ENCODE results near the gene ZNF264.

The ZNF264 gene

GRCh38 chr19:57191141-57192076 is at the start of gene ZNF264:
ZNF264 (plus strand) TSS chr19:57191500; CDS start chr19:57191914, 414 bp downstream.
- H3K4me3 ChIP-seq (ENCODE audit: low read depth, low read length) = peak within 1 kb of the TSS; percentile 97
- peak within 1 kb of the TSS; percentile 46; the same call in 1 of the 2 replicates for H3K27ac ChIP-seq (ENCODE audit: low read depth, low read length)
- H3K9me3 ChIP-seq (ENCODE audit: control insufficient read depth, insufficient read depth, low read depth, low read length) = peaks cover 35% of the 10 kb centered on the region
- no peaks in the 10 kb centered on the region for H3K27me3 ChIP-seq (ENCODE audit: control insufficient read depth, insufficient read depth, low read length)
- H3K36me3 ChIP-seq (ENCODE audit: control insufficient read depth, insufficient read depth, low read length) = peaks cover 35% of the 10 kb centered on the region
- H3K4me1 ChIP-seq (ENCODE audit: control insufficient read depth, insufficient read depth, low read length) = peaks cover 8% of the 10 kb centered on the region
- peak within 1 kb of the TSS; percentile 87 for H3K9ac ChIP-seq (ENCODE audit: low read length)

DNA sequence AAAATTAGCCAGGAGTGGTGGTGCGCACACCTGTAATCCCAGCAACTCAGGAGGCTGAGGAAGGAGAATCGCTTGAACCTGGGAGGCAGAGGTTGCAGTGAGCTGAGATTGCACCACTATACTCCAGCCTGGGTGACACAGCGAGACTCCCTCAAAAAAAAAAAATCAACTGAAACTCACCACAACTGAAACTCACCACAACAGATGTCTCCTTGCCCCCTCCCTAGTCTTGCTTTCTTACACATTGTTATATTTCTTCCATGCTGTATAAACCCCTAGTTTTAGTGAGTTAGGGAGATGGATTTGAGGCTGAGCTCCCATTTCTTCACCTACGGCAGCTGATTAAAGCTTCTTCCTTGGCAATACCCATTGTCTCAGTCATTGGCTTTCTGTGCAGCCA is 49.6 kb upstream of the ZNF264 start:
- Histone ChIP-seq H3K9ac (ENCODE audit: low read length) (no peak overlapping the region), H3K27me3 (ENCODE audit: control insufficient read depth, insufficient read depth, low read length) (peaks cover 3% of the 10 kb centered on the region; the same call in 1 of the 2 replicates), H3K4me1 (ENCODE audit: control insufficient read depth, insufficient read depth, low read length) (no peaks in the 10 kb centered on the region), H3K27ac (ENCODE audit: low read depth, low read length) (no peak overlapping the region), H3K4me3 (ENCODE audit: low read depth, low read length) (no peak overlapping the region), H3K36me3 (ENCODE audit: control insufficient read depth, insufficient read depth, low read length) (no peaks in the 10 kb centered on the region), H3K9me3 (ENCODE audit: control insufficient read depth, insufficient read depth, low read depth, low read length) (peaks cover 26% of the 10 kb centered on the region)

DNA sequence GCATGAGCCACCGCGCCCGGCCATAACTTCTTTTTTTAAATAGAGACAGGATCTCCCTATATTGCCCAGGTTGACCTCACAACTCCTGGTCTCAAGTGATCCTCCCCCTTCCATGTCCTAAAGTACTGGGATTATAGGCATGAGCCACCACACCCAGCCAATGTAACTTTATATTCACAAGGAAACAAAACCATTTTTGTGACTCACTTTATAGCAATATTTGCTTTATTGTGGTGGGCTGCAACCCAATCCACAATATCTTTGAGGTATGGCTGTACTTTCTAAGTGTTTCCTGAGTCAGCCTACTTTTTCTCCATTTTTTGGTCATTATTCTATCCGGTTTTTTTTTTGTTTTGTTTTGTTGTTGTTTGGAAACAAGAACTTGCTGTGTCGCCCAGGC is 38.4 kb upstream of the ZNF264 start:
- H3K4me3 ChIP-seq (ENCODE audit: low read depth, low read length) = no peak overlapping the region
- no peaks in the 10 kb centered on the region for H3K36me3 ChIP-seq (ENCODE audit: control insufficient read depth, insufficient read depth, low read length)
- H3K4me1 ChIP-seq (ENCODE audit: control insufficient read depth, insufficient read depth, low read length) = no peaks in the 10 kb centered on the region
- no peak overlapping the region for H3K27ac ChIP-seq (ENCODE audit: low read depth, low read length)
- H3K9me3 ChIP-seq (ENCODE audit: control insufficient read depth, insufficient read depth, low read depth, low read length) = peaks cover 26% of the 10 kb centered on the region; the same call in 1 of the 2 replicates
- H3K9ac ChIP-seq (ENCODE audit: low read length) = no peak overlapping the region
- no peaks in the 10 kb centered on the region; the same call in 1 of the 2 replicates for H3K27me3 ChIP-seq (ENCODE audit: control insufficient read depth, insufficient read depth, low read length)

DNA sequence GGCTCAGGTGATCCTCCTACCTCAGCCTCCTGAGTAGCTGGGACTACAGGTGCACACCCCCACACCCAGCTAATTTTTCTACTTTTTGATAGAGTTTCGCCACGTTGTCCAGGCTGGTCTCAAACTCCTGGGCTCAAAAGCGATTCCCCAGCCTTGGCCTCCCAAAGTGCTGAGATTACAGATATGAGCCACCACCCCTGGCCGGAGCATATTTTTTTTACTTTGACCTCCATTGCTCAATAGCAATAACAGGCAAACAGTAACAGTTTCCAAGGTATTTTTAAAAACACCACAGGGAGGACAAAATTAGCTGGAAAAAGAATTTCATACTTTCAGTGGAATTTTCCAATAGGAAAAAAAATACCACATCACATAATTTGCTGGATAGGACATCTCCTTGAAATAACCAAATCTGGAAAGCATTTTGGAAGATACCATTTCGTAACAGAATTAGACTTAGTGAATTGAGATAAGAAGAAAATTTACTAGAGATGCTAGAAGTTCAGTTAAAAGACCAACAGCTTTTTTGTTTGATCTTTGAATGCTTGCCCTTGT is 29.2 kb upstream of the ZNF264 start:
- Histone ChIP-seq H3K9me3 (ENCODE audit: control insufficient read depth, insufficient read depth, low read depth, low read length) (peaks cover 19% of the 10 kb centered on the region; the same call in 1 of the 2 replicates), H3K4me1 (ENCODE audit: control insufficient read depth, insufficient read depth, low read length) (no peaks in the 10 kb centered on the region), H3K4me3 (ENCODE audit: low read depth, low read length) (no peak overlapping the region), H3K27ac (ENCODE audit: low read depth, low read length) (no peak overlapping the region), H3K27me3 (ENCODE audit: control insufficient read depth, insufficient read depth, low read length) (no peaks in the 10 kb centered on the region; the same call in 1 of the 2 replicates), H3K36me3 (ENCODE audit: control insufficient read depth, insufficient read depth, low read length) (no peaks in the 10 kb centered on the region), H3K9ac (ENCODE audit: low read length) (no peak overlapping the region)

DNA sequence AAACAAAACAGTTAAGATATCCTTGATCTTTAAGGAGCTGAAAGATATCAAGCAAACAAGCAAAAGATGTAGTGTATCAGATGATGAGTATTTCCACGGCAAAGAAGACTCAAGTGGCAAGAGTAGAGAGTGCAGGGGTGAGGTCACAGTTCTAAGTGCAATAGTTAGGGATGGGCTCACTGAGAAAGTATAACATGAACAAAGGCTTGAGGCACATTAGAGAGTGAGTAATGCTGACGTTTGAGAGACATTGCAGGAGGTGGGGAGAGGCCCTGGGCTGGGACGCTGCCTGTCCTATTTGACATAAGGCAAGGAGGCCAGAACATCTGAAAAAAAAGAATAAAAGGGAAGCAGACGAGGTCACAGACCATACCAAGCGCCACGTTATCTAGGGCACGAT is 25.5 kb upstream of the ZNF264 start:
- Histone ChIP-seq H3K9ac (ENCODE audit: low read length) (no peak overlapping the region), H3K4me1 (ENCODE audit: control insufficient read depth, insufficient read depth, low read length) (no peaks in the 10 kb centered on the region), H3K27me3 (ENCODE audit: control insufficient read depth, insufficient read depth, low read length) (no peaks in the 10 kb centered on the region; the same call in 1 of the 2 replicates), H3K36me3 (ENCODE audit: control insufficient read depth, insufficient read depth, low read length) (no peaks in the 10 kb centered on the region), H3K27ac (ENCODE audit: low read depth, low read length) (no peak overlapping the region), H3K4me3 (ENCODE audit: low read depth, low read length) (no peak overlapping the region), H3K9me3 (ENCODE audit: control insufficient read depth, insufficient read depth, low read depth, low read length) (peaks cover 8% of the 10 kb centered on the region; the same call in 1 of the 2 replicates)

DNA sequence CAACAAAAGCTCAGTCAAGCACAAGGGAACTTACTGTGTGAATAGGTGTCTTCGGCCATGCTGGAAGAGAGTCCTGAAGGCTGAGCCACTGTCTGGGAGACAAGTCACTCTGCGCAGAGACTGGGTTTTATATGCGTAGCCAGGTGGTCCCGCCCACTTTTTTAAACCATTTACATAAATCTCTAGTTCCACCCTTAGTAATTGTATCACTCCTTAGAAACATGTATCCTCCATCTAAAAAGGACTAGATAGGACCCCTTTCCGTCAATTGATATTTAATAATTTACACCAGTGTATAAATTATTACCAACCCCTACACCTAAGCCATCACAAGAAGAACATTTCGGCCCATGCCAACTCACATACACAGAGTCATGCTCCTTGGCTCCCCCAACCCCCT is 23.9 kb upstream of the ZNF264 start, which contains the start of gene DUXA:
Gene DUXA (minus strand): TSS at position 101 of the 400 bp plus-strand sequence. CDS start 42 bp downstream, at position 59.
- Histone ChIP-seq H3K27me3 (ENCODE audit: control insufficient read depth, insufficient read depth, low read length) (no peaks in the 10 kb centered on the region; the same call in 1 of the 2 replicates), H3K27ac (ENCODE audit: low read depth, low read length) (no peak within 1 kb of the TSS), H3K9me3 (ENCODE audit: control insufficient read depth, insufficient read depth, low read depth, low read length) (peaks cover 8% of the 10 kb centered on the region; the same call in 1 of the 2 replicates), H3K9ac (ENCODE audit: low read length) (no peak within 1 kb of the TSS), H3K4me1 (ENCODE audit: control insufficient read depth, insufficient read depth, low read length) (peaks cover 4% of the 10 kb centered on the region; the same call in 1 of the 2 replicates), H3K36me3 (ENCODE audit: control insufficient read depth, insufficient read depth, low read length) (no peaks in the 10 kb centered on the region), H3K4me3 (ENCODE audit: low read depth, low read length) (no peak within 1 kb of the TSS)

DNA sequence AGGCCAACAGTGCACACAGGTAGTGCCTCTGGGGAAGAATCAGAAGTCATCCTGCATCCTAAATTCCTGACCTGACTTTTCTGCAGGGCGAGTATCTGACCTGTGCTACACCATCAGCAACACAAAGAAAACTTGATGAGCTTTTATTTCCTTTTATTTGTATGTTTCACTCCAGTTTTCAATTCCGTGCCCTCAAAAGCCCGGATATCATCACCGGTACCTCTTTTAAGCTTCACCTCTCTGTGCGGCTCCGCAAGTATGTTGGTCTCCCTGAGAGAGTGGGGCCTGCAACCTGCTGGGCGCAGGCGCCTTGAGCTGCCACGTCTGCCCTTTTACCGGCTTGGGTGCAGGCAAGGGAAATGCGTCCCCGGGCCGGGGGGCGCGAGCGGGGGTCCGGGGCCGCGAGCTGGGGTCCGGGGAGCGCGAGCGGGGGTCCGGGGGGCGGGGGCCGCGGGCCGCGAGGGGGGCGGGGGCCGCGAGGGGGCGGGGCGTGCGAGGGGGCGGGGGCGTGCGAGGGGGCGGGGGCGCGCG is 19.7 kb upstream of the ZNF264 start:
- Histone ChIP-seq H3K4me3 (ENCODE audit: low read depth, low read length) (peak overlapping the region; percentile 55), H3K27ac (ENCODE audit: low read depth, low read length) (no peak overlapping the region), H3K4me1 (ENCODE audit: control insufficient read depth, insufficient read depth, low read length) (peaks cover 4% of the 10 kb centered on the region; the same call in 1 of the 2 replicates), H3K9ac (ENCODE audit: low read length) (no peak overlapping the region), H3K9me3 (ENCODE audit: control insufficient read depth, insufficient read depth, low read depth, low read length) (peaks cover 15% of the 10 kb centered on the region; the same call in 1 of the 2 replicates), H3K36me3 (ENCODE audit: control insufficient read depth, insufficient read depth, low read length) (no peaks in the 10 kb centered on the region), H3K27me3 (ENCODE audit: control insufficient read depth, insufficient read depth, low read length) (no peaks in the 10 kb centered on the region; the same call in 1 of the 2 replicates)

DNA sequence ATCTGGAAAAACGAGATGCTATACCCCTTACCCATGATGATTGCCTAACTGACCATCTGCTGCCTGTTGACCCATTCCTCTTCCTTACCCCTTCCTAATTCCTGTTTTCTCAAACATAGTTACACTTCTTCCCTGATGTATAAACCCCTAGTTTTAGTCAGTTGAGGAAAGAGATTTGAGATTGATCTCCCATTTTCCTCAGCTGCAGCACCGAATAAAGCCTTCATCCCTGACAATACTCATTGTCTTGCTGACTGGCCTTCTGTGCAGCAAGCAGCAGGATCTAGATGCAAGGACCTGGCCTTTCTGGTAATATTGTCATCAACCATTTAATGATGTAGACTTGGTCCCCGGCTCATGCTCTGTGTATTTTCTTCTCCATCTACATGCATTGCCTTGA is 999 bp upstream of the ZNF264 start:
- peak overlapping the region; percentile 97 for H3K4me3 ChIP-seq (ENCODE audit: low read depth, low read length)

GRCh38 chr19:57192077-57192420 is 749 bp downstream of the ZNF264 start:
- Histone ChIP-seq H3K27me3 (ENCODE audit: control insufficient read depth, insufficient read depth, low read length) (no peaks in the 10 kb centered on the region), H3K9ac (ENCODE audit: low read length) (peak overlapping the region; percentile 87), H3K36me3 (ENCODE audit: control insufficient read depth, insufficient read depth, low read length) (peaks cover 42% of the 10 kb centered on the region), H3K4me1 (ENCODE audit: control insufficient read depth, insufficient read depth, low read length) (peaks cover 8% of the 10 kb centered on the region), H3K27ac (ENCODE audit: low read depth, low read length) (no peak overlapping the region), H3K4me3 (ENCODE audit: low read depth, low read length) (peak overlapping the region; percentile 97), H3K9me3 (ENCODE audit: control insufficient read depth, insufficient read depth, low read depth, low read length) (peaks cover 30% of the 10 kb centered on the region)

More for the DNA sequence above, 999 bp upstream of the ZNF264 start:
- peaks cover 38% of the 10 kb centered on the region for H3K9me3 ChIP-seq (ENCODE audit: control insufficient read depth, insufficient read depth, low read depth, low read length)
- H3K9ac ChIP-seq (ENCODE audit: low read length) = no peak overlapping the region
- H3K27ac ChIP-seq (ENCODE audit: low read depth, low read length) = no peak overlapping the region
- no peaks in the 10 kb centered on the region for H3K27me3 ChIP-seq (ENCODE audit: control insufficient read depth, insufficient read depth, low read length)
- H3K4me1 ChIP-seq (ENCODE audit: control insufficient read depth, insufficient read depth, low read length) = peaks cover 8% of the 10 kb centered on the region
- peaks cover 25% of the 10 kb centered on the region for H3K36me3 ChIP-seq (ENCODE audit: control insufficient read depth, insufficient read depth, low read length)

DNA sequence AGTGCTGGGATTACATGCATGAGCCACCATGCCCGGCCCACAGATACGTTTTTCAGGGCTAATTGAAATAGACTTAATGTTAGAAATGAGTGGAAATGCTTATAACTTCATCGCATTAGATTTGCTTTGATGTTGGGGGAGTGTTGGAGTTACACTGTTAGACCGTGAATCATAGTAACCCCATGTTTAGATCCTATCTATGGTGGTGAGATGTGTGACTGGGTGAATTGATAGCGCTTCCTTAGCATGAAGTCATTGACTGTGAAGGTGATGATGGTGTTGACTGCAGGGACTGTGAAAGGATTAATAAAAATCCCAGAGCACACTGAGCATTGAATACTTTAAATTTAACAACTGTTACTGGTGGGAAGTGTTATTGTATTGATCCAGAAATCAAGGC is 1.7 kb downstream of the ZNF264 start:
- no peaks in the 10 kb centered on the region for H3K27me3 ChIP-seq (ENCODE audit: control insufficient read depth, insufficient read depth, low read length)
- H3K4me1 ChIP-seq (ENCODE audit: control insufficient read depth, insufficient read depth, low read length) = peaks cover 8% of the 10 kb centered on the region
- H3K4me3 ChIP-seq (ENCODE audit: low read depth, low read length) = peak overlapping the region; percentile 97
- H3K9me3 ChIP-seq (ENCODE audit: control insufficient read depth, insufficient read depth, low read depth, low read length) = peaks cover 21% of the 10 kb centered on the region
- peaks cover 43% of the 10 kb centered on the region for H3K36me3 ChIP-seq (ENCODE audit: control insufficient read depth, insufficient read depth, low read length)
- H3K27ac ChIP-seq (ENCODE audit: low read depth, low read length) = no peak overlapping the region
- no peak overlapping the region for H3K9ac ChIP-seq (ENCODE audit: low read length)
